IPS-15b (cell line): ENCODE data around the gene CHD5.

Experiments used
- H3K27me3 ChIP-seq: one replicate; pipeline ENCODE4 v1.6.1; 2013; ENCODE audit warnings: low read length; ENCODE audit not compliant: control insufficient read depth, insufficient read depth
- H3K36me3 ChIP-seq: one replicate; pipeline ENCODE4 v1.6.1; 2013; ENCODE audit warnings: low read length; ENCODE audit not compliant: control insufficient read depth, insufficient read depth
- H3K4me1 ChIP-seq: one replicate; pipeline ENCODE4 v1.6.1; 2013; ENCODE audit warnings: mild to moderate bottlenecking, low read length; ENCODE audit not compliant: control insufficient read depth, insufficient read depth
- H3K4me3 ChIP-seq: one replicate; pipeline ENCODE4 v1.5.1; 2013; ENCODE audit warnings: low read depth, low read length
- H3K9ac ChIP-seq: one replicate; pipeline ENCODE4 v1.6.1; 2013; ENCODE audit warnings: low read depth, mild to moderate bottlenecking, low read length
- H3K9me3 ChIP-seq: one replicate; pipeline ENCODE4 v1.6.1; 2013; ENCODE audit warnings: mild to moderate bottlenecking, low read length; ENCODE audit not compliant: control insufficient read depth, insufficient read depth

The CHD5 gene

DNA sequence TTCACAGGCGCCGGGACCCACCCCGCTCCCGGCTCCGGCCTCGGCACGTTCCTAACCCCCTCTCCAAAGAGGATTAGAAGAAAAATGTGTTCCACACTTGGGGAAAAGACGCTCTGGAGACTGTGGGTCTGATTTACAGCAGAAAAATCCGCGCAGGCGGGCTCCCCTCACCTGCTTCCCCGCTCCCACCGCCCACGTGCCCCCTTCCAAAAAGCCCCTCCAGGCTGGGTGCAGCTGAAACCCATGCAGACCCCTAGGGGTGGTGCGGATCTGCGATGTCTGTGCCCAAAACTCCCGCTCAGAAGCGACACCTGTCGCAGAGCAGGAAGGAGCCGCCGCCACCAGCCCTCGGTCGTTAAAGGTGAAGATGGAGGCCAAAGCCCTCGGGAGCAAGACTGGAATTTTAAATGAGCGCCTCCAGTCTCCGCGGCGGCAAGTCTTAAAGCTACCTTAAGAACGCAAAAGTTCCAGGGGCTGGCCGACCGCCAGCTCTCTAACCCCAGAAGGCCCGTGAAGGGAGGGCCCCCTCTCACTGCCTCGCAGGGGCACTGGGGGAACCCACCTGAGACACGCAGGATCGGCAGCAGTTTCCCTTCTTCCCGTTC is 688 bp upstream of the CHD5 start:
- H3K4me3 ChIP-seq, result peak overlapping the region; percentile 30
- no peak overlapping the region for H3K9ac ChIP-seq
- no peaks in the 10 kb centered on the region for H3K9me3 ChIP-seq

GRCh38 chr1:6179564-6180175 is 451 bp downstream of the CHD5 start:
- Histone ChIP-seq H3K9me3 (no peaks in the 10 kb centered on the region), H3K27me3 (peaks cover 42% of the 10 kb centered on the region), H3K4me1 (peaks cover 4% of the 10 kb centered on the region), H3K36me3 (no peaks in the 10 kb centered on the region), H3K9ac (no peak overlapping the region), H3K4me3 (peak overlapping the region; percentile 32)

More for the DNA sequence above, 688 bp upstream of the CHD5 start:
- Histone ChIP-seq H3K36me3 (peaks cover 3% of the 10 kb centered on the region), H3K4me1 (peaks cover 9% of the 10 kb centered on the region), H3K27me3 (peaks cover 42% of the 10 kb centered on the region)

GRCh38 chr1:6178751-6179563 is 1.2 kb downstream of the CHD5 start:
- Histone ChIP-seq H3K4me3 (peak overlapping the region; percentile 23), H3K27me3 (peaks cover 42% of the 10 kb centered on the region)

GRCh38 chr1:6177681-6178380 is 2.3 kb downstream of the CHD5 start:
- H3K27me3 ChIP-seq, result peaks cover 40% of the 10 kb centered on the region
- no peak overlapping the region for H3K4me3 ChIP-seq
- H3K4me1 ChIP-seq, result peaks cover 3% of the 10 kb centered on the region
- H3K9me3 ChIP-seq, result no peaks in the 10 kb centered on the region
- H3K9ac ChIP-seq, result no peak overlapping the region
- H3K36me3 ChIP-seq, result no peaks in the 10 kb centered on the region

More at GRCh38 chr1:6178751-6179563, 1.2 kb downstream of the CHD5 start:
- H3K9me3 ChIP-seq, result no peaks in the 10 kb centered on the region
- H3K36me3 ChIP-seq, result no peaks in the 10 kb centered on the region
- H3K9ac ChIP-seq, result no peak overlapping the region
- H3K4me1 ChIP-seq, result peaks cover 3% of the 10 kb centered on the region

DNA sequence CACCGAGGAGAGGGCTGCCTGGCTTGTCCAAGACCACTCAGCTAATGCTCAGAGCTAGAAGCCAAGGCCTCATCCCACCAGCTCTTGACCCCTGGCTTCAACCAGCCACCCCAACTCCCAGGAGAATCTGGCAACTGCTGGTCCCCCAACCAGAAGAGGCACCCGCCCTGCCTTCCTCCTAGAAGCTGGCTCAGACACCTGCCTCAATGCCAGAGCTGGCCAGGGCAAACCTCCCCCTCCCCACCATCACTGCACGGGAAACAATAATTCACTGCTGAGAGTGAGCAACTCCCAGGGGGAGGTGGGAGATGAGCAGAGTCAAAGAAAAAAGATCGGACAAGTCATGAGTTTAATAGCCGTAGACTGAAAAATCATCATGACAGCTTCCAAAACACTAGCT is 3.3 kb downstream of the CHD5 start:
- H3K36me3 ChIP-seq, result no peaks in the 10 kb centered on the region
- H3K9ac ChIP-seq, result no peak overlapping the region
- peaks cover 3% of the 10 kb centered on the region for H3K4me1 ChIP-seq
- H3K27me3 ChIP-seq, result peaks cover 38% of the 10 kb centered on the region
- H3K9me3 ChIP-seq, result no peaks in the 10 kb centered on the region
- H3K4me3 ChIP-seq, result no peak overlapping the region

- Histone ChIP-seq H3K27me3 (peaks cover 28% of the 10 kb centered on the region), H3K9ac (no peak overlapping the region), H3K4me1 (no peaks in the 10 kb centered on the region), H3K9me3 (no peaks in the 10 kb centered on the region), H3K4me3 (no peak overlapping the region), H3K36me3 (no peaks in the 10 kb centered on the region)
Measured at GRCh38 chr1:6175411-6175828, 4.7 kb downstream of the CHD5 start.

DNA sequence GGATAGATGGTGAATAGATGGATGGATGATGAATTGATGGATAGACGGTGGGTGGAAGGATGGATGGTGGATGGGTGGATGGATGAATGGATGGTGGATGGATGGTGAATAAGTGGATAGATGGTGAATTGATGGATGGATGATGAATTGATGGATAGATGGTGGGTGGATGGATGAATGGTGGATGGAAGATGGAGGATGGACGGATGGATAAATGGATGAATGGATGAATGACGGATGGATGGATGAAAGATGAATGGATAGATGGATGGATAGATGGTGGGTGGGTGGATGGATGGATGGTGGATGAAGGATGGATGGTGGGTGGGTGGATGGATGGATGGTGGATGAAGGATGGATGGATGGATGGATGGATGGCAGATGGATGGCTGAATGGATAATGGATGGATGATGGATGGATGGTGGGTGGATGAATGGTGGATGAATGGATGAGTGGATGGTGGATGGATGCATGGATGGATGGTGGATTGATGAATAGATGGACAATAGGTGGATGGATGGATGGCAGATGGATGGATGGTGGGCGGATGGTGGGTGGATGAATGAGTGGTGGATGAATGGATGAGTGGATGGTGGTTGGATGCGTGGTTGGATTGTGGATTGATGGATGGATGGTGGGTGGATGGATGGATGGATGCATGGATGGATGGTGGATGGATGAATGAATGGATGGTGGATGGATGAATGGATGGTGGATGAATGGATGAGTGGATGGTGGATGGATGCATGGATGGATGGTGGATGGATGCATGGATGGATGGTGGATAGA is 5.3 kb downstream of the CHD5 start:
- Histone ChIP-seq H3K4me1 (no peaks in the 10 kb centered on the region), H3K36me3 (no peaks in the 10 kb centered on the region), H3K9me3 (no peaks in the 10 kb centered on the region), H3K27me3 (peaks cover 28% of the 10 kb centered on the region), H3K9ac (no peak overlapping the region), H3K4me3 (no peak overlapping the region)

DNA sequence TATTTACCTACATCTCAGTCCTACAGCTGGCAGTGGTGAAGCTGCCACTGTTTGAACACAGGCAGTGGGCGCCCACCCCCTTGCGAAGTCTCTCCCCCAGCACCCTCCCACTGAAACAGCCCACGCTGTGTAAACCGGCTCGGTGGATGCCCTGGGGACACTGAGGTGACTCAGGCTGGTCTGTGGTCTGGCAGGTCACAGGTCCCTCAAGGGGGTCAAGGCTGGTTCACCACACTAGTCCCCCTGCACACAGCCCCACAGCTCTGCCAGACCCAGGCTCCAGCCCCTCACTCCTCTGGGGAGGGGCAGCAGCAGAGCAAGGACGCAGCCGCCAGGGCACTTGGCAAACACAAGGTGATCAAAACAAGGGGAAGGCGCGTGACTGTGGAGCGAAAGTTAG is 7.6 kb downstream of the CHD5 start:
- H3K36me3 ChIP-seq, result no peaks in the 10 kb centered on the region
- peaks cover 12% of the 10 kb centered on the region for H3K27me3 ChIP-seq
- H3K4me1 ChIP-seq, result no peaks in the 10 kb centered on the region
- H3K9me3 ChIP-seq, result no peaks in the 10 kb centered on the region
- no peak overlapping the region for H3K9ac ChIP-seq
- H3K4me3 ChIP-seq, result no peak overlapping the region

DNA sequence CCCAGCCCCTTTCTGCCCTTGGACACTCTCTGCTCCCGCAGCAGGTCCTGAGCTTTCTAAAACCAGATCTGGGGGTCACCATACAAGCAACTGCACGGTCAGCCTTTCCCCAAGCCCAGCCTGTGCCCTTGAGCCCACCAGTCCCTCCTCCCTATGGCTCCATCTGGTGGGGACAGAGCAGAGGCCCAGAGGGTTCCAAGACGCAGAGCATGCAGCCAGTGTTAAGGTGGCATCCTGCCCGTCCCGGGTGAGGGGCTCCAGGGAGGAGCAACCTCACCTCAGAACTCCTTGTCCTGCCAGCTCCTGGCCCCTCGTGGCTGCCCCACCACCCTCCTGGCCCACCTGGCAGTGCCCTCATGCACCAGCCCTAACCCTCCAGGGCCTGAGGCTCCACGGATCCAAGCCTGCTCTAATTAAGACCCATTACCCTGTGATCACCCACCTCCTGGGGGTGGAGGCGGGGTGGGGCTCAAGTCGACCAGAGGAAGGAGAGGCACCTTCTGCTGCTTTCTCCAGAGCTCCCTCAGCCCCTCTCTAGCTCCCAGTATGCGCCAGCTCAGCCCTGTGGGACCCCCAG is 8.5 kb downstream of the CHD5 start:
- Histone ChIP-seq H3K27me3 (peaks cover 3% of the 10 kb centered on the region), H3K36me3 (no peaks in the 10 kb centered on the region), H3K9ac (no peak overlapping the region), H3K4me1 (no peaks in the 10 kb centered on the region), H3K4me3 (no peak overlapping the region), H3K9me3 (no peaks in the 10 kb centered on the region)

DNA sequence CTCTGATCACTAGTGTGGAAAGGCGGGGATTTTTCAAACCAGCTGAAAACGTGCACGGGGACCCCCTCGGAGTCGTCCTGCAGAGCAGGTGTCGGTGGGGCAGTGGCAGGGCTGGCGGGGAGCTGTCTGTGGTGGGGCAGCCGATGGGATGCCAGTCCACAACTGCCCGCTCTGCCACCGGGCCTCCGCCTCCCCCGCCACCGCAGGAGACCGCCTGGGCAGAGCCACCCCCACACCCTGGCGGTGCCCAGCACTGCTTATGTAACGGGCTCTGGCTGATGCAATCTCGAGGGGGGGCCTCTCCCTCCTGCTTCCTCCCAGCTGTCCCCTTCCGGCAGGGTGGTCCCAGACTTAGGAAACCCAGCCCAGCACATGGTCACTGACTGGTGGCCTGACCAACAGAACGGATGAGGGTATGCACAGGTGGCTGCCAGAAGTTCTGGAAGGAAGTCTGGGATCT is 9.3 kb downstream of the CHD5 start:
- H3K9me3 ChIP-seq, result no peaks in the 10 kb centered on the region
- H3K36me3 ChIP-seq, result no peaks in the 10 kb centered on the region
- no peak overlapping the region for H3K4me3 ChIP-seq
- H3K9ac ChIP-seq, result no peak overlapping the region
- no peaks in the 10 kb centered on the region for H3K4me1 ChIP-seq
- H3K27me3 ChIP-seq, result no peaks in the 10 kb centered on the region
